ENCODE data around the gene SPAG8.
A peak's percentile ranks its signal among the peaks of the same experiment; 100 is the strongest.

SPAG8 gene, protein sequence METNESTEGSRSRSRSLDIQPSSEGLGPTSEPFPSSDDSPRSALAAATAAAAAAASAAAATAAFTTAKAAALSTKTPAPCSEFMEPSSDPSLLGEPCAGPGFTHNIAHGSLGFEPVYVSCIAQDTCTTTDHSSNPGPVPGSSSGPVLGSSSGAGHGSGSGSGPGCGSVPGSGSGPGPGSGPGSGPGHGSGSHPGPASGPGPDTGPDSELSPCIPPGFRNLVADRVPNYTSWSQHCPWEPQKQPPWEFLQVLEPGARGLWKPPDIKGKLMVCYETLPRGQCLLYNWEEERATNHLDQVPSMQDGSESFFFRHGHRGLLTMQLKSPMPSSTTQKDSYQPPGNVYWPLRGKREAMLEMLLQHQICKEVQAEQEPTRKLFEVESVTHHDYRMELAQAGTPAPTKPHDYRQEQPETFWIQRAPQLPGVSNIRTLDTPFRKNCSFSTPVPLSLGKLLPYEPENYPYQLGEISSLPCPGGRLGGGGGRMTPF

DNA sequence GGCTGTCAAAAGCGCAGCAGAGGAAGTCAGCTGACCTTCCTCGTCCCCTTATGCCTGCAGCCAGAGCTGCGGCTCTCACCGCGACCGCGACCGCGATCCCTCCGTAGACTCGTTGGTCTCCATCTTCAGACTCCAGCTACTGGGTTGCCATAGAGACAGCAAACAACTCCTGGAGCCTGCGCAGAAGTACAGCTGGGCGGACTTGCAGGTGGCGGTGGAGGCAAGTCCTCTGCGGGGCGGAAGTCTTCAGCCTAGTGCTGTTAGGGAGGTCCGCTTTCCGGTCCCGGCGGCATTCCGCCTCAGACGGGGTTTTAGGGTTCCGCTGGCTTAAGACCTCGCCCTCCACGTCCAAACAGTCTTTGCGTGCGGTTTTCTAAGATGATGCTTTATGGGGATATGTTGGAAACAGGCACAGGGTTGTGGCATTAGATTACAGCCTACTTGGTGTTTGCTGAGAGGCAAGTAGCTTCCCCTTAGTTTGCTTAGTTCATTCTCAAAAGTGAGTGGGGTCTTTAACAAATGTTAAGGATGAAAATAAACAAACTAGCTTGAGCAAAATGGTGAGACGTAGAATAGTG lies at the start of gene SPAG8:
TSS of gene SPAG8 (minus strand) at position 238 of the 578 bp plus-strand sequence. CDS start at position 123, 115 bp downstream.
- DNase-seq = peak; percentile 89

GRCh38 chr9:35861161-35861897 lies 49.3 kb upstream of the SPAG8 start:
- no peak for DNase-seq

- DNase-seq = no peak
Observed at GRCh38 chr9:35859990-35860339, 47.9 kb upstream of the SPAG8 start.

- no peak for DNase-seq
Observed at GRCh38 chr9:35859310-35859989, 47.4 kb upstream of the SPAG8 start.

DNA sequence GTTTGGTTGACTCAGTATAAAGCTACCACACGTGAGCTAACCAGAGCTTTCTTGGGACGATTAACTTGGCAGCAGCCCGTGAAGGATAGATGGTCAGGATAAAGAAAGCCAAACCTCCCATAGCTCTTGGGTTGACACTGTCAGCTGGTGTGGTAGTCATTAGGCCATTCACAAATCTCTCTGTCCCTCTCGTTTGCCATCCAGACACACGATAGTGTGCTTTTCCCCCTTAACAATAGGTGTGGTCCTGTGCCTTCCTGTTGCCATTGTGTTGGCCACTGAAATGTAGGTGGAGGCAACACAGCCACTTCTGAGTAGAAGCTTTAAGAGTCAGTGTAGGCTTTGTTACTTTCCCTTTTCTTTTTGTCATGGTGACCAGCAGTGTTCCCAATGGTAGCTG lies 46.4 kb upstream of the SPAG8 start:
- no peak for DNase-seq

DNA sequence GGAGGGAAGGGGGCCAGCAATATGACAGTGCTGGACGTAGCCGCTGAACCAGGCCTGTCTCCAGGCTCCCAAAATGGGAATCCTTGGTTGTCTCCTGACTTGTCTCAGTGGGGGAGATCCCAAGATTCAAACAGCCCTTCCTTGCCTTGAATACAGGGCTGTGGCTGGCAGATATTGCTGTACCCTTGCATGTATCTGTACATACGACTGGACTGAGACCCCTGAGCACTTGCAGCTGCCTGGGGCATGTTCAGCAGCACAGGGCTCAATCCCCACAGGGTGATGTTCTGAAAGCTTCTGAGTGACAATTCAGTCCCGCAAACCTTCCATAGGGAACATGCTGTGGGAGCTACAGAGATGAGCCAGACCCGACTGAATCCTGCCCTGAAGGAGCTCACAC lies 44.8 kb upstream of the SPAG8 start:
- no peak for DNase-seq

DNA sequence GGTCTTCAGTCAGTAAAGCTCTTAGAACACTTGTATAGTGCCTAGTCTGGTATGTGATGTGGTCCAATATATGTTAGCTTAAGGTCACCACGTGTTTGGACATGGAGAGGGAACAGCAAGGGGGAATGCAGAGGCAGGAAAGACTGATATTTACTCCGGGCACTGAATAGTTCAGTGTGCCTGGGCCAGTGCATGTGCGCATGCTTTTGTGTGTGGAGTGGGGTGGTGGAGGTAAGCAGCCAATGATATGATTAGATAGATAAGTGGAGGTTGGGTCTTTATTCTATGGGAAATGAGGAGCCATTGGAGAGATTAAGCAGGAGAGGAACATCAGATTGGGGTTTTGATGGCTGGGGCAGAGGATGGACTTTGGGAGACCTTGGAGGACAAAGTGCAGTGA lies 44.1 kb upstream of the SPAG8 start:
- no peak for DNase-seq

DNA sequence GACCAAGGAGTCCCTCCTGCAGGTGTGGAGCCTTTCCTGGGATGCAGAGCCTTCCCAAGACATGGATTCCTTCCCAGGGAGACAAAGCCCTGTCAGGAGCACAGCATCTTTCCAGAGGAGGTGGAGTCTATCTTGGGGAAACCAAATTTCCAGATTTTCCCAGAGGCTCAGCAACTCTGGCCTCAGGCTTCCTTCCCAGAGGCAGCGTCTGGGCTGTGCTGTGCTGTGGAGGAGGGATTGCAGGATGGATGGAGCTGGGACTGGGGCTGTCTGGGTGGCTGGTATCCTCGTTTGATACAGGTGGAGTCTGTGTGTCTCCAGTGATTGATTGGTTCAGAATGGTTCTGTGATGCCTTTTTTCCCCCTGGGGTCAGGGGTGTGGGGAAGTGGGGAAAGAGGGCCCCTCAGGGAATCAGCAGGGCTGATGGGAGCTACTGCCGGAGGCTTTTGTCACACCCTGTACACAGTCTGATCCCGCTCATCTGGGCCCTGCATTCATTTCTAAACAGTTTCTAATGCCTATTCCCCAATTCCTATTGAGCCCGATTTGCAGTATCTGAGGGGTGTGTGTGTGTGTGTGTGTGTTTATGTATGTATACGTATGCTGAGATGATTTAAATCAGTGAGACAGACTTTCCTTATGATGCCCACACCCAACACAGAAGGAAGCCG lies 42.2 kb upstream of the SPAG8 start:
- DNase-seq = no peak

DNA sequence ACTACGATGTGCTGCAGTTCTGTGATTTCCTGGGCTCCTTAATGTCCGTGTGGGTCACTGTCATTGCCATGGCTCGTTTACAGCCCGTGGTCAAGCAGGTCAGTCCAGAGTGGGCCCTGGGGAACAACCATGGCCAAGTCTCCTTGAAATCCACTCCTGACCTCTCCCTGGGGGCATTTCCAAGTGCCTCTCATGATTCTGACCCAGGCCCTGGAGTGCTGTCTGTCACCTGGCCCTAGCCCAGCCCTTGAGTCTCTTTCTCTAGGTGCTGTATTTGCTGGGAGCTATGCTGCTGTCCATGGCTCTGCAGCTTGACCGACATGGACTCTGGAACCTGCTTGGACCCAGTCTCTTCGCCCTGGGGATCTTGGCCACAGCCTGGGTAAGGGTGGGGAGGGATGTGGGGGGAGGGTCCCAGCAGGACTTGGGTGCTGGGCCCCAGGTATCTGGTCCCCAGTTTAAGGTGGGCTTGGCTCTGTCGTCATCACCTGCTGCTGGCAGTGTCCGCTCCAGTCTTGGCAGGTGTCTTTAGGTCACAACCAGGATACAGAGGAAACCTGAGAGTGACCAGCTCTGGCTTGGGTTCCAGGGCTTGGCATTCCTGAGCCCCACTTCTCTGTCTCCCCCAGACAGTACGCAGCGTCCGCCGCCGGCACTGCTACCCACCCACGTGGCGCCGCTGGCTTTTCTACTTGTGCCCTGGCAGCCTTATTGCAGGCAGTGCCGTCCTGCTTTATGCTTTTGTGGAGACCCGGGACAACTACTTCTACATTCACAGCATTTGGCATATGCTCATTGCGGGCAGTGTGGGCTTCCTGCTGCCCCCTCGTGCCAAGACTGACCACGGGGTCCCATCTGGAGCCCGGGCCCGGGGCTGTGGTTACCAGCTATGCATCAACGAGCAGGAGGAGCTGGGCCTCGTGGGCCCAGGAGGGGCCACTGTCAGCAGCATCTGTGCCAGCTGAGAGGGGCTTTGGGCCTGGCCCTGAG lies 41.1 kb upstream of the SPAG8 start:
- no peak for DNase-seq

DNA sequence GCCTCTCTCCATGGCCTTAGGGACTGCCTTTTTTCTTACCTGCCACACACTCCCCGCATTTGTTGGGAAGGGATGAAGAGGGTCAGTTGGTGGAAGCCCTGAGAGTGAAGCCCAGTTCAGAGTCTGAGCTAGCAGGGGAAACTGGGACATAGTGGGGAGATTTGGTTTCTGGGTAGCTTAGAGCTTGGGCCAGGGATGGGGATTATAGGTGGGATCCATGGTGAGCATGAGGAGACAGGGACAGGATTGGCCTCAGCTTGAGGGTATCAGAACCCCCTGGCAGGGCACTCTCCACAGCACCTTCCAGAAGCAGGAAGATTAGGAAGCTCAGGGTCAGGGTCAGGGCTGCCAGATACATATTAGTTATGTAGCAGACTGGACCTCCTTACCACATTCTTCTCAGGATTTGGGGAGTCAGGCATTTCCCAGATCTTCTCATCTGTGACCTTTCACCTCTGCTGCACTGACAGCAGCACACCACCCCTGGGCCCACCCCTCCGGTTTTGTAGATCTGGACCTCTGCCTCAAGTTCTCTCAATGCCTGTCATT lies 40.3 kb upstream of the SPAG8 start:
- no peak for DNase-seq

- no peak for DNase-seq
Observed at GRCh38 chr9:35847792-35848572, 35.9 kb upstream of the SPAG8 start.

DNA sequence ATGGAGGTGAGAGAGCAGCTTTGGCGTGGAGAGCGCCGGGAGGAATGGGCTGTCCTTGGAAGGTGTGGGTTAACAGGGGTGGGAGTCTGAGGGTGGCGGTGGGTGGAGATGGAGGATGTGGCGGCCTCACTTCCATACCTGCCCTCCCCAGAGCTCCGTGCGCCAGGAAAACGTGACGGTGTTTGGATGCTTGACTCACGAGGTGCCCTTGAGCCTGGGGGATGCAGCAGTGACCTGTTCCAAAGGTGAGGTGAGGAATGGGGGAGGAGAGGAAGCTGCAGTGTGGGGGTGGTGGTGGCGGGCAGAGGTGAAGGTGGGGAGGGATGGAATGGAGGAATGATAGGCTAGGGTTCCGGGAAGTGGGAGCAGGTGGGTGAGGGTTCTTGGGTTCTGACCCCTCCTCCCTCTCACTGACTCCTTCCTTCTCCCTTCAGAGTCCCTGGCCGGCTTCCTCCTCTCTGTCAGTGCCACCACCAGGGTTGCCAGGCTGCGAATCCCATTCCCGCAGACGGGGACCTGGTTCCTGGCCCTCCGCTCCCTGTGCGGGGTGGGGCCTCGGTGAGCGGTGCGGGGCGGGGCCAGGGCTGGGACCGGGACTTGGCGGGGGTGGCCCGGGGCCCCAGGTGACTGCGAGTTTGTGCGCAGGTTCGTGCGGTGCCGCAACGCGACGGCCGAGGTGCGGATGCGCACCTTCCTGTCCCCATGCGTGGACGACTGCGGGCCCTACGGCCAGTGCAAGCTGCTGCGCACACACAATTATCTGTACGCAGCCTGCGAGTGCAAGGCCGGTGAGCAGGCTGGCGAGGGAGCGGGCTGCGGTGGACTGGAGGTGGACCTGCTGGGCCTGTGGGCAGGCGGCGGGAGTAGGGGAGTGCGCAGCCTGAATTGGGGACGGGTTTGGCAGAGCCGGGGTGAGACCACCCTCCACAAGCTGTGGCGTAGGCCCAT lies 34.0 kb upstream of the SPAG8 start:
- DNase-seq = no peak

DNA sequence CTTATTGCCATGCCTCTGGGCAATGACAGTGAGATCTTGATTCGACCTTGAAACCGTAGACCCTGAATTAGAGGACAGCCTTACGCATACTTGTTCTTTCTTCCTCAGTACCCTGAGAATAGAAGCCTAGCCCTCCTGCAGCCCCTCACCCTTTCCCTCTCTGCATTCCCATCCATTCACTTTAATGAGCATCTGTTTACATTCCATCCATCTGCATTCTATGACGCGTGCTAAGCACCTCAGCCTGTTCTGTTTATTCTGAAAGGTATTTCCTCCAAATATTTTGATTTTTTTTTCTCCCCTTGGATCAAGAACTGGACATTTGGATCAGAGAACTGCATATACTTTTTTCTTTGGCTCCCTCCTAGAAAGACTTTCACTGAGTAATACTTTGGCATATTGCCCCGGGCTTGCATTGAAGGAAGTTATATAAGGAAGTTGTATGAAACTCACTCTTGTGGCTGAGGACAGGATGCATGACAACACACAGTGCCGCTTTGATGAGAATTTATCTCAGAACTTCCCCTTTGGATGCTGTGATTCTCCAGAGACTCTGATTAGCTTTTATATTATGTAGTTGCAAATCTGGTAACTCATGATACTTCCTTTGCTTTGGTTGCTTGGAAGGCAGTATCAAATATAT lies 32.7 kb upstream of the SPAG8 start:
- no peak for DNase-seq

GRCh38 chr9:35842795-35843194 lies 30.7 kb upstream of the SPAG8 start:
- no peak for DNase-seq

GRCh38 chr9:35842020-35842745 lies 30.1 kb upstream of the SPAG8 start:
- DNase-seq = no peak

GRCh38 chr9:35841645-35841900 lies 29.5 kb upstream of the SPAG8 start:
- no peak for DNase-seq

DNA sequence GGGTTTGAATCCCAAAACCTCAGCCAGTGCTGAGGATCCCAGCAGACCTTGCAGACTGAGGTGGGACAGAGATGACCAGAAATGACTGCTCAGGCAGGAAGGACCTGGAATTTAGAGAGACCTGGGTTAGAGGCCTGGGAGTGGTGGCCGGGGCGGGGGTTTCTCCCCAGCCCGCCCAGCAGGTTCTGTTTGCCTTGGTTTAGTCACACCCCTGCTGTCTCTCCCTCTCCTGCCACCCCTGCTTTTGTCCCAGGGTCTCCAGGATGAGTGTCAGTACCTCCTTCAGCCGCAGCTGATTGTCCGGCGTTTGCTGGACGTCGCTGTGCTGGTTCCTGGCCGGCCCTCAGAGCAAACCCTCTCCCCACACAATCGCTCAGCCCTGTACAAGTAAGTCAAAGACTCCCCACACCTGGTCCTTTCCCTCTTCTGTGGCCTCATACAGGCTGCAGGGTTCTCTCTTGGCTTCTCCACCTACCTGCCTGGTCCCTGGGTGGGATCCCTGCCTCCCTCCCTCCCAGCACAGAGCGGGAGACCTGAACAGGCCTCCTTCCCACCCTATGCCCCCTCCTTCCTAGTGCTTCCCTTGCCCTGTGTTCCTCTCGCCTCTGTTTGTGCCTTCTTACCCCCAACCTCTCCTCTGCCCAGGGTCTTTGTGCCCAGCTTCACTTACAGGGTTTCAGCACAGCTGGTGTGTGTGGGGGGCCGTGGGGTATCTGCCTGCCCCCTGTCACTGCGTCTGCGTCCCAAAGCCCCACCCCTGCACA lies 29.0 kb upstream of the SPAG8 start:
- no peak for DNase-seq
